ENCODE results near the gene CDC40.

CDC40 gene

DNA sequence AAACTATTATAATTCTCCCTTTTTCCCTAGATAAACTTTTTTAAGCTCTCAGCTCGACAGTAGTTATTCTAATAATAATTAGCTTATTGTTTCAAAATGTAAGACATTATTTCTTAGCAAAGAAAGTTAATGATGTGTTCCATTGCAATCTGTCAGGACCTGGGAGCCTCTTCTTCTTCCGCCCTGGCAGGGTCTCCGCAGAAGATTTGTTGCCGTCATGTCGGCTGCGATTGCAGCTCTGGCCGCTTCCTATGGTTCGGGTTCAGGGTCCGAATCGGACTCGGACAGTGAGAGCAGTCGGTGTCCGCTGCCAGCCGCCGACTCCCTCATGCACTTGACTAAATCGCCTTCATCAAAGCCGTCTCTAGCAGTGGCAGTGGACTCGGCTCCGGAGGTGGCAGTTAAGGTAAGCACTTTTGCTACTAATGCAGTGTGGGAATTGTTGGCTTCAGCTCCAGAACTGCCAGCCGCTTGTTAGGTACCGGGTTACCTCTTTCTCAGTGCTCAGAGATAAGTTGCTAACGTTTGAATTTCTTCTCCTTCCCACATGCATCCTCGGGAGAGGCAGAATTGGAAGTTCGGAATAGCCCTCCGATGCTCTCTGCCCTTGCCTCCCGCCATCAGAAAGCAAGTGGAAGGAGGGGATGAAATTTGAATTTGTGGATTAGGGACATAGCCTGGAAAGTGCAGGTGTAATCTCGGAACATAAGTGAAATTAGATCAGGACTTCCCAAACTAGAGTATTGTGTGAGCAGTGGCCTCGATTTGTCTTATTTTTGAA, at the start of gene CDC40:
Gene CDC40, plus strand, starts transcription at position 200 of the 781 bp plus-strand sequence. Its CDS starts 18 bp downstream, at position 218.
- DNase-seq (ENCODE audit: low read depth) = peak; percentile 38

DNA sequence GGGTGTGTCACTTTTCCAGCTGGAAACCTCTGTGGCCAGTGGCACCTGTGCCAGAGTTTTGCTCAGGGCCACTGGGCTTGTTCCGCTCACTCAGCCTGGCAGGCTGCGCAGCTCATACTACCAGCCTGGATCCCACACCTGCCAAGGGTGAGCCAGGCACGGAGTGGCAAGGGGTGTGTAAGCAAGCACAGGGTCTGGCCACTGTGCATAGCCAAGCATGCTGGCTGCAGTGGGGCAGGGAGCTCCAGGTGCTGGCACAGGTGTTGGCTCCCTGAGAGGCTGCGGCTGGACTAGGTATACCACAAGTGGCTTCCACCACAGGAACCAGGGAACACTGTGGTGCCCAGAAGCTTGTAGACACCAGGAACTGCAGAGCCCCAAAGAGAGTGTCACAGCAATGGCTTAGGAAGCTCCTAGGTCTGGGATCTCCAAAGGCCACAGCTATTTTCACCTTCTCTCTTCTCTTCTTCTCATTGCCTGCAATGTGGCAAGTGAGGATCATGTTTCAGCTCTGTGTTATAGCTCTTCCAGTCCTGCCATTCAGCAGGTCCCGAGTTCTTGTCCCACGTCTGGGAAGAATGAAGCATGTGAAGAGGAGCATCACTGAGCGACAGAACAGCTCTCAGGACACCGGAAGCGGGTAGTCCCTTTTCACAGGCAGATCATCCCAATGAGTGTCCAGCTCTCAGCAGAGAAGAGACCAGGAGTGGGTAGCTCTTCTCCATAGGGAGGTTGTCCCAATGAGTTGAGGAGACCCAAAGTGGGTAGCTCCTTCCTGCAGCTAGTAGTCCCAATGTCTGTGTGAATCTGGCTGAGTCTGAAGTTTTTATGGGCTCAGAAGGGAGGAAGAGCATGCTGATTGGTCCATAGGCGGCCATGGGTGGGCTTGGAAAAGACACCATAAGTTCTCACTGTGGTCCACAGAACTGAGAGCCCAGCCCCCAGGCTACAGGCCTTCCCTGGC, 42.0 kb upstream of the CDC40 start:
- no peak for DNase-seq (ENCODE audit: low read depth)

DNA sequence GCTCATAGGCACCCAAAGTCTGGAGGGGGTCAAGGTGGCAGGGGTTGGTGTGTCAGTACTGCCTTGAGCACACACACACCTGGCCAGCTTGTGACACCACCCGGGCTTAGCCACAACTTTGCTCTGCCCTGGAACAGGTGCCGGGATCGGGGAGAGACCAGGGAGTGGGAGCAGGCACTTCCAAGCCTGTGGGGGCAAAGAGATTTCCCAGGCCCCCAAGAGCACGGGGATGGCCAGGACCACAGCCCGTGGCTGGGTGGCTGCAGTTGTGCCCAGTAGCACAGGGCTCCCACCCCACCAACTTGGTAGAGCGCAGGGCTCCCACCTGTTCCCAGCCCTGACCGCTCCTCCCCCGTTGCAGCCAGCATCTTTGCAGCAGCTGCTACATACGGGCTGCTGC, 41.2 kb upstream of the CDC40 start:
- no peak for DNase-seq (ENCODE audit: low read depth)

DNA sequence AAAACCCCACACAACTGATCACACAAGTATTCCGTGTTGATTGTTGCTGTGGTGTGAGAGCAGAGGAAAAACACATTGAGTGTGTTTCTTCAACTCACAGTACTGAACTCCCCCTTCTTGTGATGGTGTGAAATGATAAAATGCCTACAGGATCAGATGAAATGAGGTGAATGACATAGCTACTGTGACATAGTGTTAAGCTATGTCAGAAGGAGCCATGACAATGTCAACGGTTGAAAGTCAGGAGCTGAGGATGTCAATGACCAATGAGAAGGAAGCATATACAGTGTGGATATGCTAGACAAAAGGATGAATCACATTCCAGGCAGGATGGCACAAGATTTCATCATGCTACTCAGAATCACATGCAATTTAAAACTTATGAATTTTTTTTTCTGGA, 39.6 kb upstream of the CDC40 start:
- DNase-seq (ENCODE audit: low read depth) = no peak

DNA sequence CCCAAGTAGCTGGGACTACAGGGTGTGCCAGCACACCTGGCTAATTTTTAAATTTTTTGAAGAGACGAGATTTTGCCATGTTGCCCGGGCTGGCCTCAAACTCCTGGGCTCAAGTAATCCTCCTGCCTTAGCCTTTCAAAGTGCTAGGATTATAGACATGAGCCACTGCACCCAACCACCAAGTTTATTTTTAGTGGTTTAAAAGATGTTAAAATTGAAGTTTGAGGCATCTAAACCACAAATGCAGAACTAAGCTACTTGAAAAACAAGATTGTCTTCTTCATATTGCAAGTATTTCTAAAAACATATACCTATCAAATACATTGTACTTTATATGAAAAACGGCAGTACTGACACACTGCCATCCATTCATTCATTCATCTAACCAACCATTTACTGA, 32.4 kb upstream of the CDC40 start:
- DNase-seq (ENCODE audit: low read depth) = no peak

DNA sequence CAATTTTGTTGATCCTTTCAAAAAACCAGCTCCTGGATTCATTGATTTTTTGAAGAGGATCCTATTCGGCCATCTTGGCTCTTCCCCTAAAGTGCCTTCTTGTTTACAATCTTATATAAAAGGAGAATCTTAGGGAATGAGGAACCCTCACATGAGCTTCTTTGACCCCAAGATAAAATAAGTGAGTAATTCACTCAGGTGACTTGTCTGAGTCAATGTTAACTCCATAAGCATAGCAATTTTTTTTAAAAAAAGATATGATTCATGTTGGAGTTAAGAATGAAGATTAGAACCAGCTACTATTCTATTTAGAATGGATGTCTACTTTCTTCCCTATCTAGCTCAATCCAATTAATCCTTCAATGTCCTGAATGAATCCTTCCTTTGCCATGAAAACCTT, 21.7 kb upstream of the CDC40 start:
- no peak for DNase-seq (ENCODE audit: low read depth)

DNA sequence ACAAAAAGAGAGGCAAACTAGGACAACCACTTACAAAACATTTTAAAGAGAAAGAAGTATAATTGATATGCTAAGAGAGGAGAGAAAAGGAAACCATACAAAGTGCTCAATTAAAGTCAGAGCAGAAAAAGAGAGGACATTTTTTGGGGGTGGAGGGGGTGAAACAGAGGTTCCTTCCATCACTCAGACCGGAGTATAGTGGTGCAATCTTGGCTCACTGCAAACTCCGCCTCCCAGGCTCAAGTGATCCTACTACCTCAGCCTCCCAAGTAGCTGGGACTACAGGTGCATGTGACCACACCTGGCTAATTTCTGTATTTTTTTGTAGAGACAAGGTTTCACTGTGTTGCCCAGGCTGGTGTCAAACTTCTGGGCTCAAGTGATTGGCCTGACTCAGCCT, 10.1 kb upstream of the CDC40 start:
- no peak for DNase-seq (ENCODE audit: low read depth)

DNA sequence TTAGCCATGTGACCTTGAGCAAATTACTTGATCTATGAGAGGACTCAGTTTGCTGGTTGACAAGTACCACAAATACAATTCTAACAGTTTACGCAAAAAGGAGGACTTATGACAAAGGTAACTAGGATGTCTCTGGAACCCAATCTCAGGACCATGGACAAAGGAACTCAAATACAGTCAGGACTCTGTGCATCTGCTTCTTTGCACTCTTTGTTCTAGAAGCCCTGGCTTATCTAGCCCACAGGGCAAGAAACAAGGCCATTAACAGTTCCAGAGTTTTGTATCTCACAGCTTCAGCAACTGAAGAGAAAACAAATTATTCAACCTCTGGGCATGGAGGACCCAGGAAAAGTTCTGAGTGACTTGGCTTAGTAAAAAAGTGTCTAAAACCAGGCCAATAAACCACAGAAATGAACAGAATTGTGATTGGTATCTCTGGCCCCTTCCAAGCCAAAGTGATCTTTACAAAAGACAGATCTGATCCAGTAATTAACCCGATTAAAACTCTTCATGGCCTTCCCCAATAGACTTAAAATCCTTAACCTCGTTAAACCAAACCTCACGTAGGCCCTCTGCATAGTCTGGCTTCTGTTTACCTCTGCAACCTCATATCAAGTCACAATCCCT, 6.6 kb upstream of the CDC40 start:
- no peak for DNase-seq (ENCODE audit: low read depth)

DNA sequence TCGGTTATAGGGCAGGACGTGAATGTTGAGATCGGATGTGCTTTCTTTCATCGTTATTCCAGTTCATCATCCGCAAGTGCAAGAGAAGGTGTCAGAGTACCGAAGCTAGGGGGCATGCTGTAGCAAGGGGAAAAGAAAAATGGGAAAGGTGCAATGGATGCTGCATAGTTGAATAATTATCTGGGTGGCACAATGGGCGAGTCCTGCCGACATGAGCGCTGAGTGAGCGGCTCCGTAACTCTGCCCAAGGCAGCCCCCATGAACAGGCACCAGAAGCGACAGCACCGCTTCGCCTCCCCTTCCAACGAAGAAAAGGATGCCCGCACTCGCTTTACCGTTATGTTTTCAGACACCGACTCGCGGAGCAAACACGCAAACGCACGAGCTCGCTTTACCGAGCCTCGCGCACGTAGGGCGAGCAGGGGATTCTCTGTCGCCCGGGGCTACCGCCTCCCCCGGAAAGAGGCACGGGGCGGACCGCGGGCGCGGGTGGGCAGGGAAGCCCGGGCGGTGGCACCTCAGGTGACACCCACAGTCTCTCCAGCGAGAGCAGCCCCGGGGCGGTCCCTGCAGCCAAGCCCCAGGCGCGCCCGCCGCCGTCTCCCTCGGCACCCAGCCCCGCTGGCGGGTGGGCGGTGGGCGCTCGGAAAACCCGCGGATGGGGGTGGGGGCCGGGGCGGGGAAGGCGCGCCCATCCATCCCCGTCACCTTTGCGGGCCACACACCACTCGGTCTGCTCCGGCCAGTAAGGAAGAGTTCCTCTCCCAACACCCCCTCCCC, 1.4 kb upstream of the CDC40 start:
- DNase-seq (ENCODE audit: low read depth) = no peak

DNA sequence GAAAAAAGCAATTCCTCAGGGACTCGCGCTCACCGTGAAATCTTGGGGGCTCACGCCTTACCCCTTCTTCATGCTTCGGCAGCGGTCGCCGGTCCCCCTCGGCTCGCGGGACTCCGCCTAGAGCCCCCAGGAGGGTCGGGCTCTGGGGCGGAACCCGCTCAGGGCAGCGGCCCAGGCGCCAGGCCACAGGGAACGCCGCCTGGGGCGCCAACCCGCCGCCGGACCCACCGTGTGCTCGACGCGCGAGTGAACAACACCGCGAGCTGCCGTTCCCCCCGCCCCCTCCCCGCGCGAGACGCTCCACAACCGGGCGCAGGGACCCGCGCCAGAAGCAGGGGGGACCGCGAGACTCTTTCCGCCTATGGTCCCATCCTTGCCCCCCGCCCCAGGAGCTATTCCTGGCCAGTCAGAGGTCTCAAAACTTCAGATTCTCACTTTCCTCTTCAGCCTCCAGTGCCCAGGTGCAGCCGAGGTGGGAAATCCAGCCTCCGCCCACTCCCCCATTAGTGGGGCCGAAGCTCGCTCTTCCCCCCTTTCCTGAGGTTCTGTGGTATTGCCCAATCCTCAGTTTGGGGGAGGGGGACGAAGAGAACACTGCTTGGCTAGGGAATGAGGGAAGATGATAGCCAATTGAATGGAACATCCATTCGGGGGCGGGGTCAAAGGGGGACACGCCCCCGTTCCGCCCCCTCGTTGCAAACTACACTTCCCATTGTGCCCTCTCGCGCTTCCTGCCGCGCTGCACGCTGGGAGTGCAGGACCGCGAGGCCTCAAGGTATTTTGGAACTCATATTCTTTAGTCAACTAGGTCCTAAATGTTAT, 610 bp upstream of the CDC40 start, which contains the start of gene WASF1:
Gene WASF1, minus strand, starts transcription at position 265 of the 822 bp plus-strand sequence. CDS start 52,069 bp downstream, outside the sequence.
- peak; percentile 84 for DNase-seq (ENCODE audit: low read depth)

DNA sequence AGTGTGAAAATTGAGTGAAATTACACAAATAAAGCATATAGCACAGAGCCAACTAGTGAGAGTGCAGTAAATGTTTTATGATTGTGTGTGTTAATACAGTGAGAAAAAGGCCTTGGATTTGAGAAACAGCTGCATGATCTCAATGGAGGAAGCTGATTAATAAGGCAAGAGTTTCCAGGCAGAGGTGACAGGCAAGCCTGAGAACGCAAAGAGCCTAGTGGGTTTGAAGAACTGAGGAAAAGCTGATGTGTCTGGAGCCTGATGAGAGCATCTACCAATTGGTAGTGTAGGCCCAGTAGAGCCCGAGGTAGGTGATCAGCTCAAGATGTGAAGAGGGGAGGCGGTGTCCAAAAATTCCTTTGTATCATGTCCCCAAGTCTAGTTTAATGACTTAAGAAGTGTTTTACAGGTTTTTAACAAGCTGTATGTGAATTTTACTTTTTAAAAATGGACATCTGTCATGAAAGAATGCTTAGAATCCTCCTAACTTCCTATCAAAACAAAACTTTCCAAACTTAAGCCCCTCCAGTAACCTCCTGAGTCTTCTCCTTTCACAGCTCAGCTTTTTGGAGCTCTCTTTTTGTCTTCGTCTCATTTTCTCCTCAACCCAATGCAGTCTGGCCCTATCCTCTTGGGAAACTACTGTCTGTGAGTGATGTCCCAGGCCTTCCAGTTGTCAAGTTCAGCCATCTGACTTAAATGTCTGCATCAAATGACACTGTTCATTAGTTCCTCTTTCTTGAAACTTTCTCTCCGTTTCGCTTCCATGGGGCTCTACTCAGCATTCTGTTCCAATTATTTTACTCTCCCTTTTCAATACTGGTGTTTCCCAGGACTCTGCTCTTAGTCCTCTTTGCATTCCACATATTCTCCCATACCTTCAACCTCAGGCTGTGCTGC, 1.2 kb downstream of the CDC40 start:
- no peak for DNase-seq (ENCODE audit: low read depth)

DNA sequence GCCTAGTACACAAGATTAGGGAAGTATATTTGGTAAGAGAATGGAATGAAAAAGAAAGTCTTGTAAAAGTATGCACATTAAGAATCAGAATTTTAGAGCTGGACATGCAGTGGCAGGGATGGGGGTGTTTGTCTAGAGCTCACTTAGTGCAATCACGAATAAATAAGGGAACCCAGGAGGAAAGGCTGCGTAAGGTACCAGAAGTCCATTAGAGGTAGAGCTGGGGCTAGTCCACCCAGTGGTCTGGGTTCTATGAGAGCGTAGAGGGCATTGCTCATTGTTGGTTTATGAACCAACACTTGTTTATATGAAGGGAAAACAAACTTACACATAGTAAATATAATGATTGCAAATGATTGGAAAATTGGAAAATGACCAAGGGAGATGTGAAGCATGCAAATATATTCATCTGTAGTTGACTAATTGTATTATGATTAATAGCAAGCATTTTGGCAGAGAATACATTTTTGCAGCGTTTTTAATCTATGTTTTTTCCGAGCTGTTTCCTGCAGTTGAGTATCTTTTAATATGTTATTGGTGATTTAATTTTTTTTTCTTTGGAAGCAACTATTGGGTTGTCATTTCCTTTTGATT, 3.2 kb downstream of the CDC40 start:
- DNase-seq (ENCODE audit: low read depth) = no peak

DNA sequence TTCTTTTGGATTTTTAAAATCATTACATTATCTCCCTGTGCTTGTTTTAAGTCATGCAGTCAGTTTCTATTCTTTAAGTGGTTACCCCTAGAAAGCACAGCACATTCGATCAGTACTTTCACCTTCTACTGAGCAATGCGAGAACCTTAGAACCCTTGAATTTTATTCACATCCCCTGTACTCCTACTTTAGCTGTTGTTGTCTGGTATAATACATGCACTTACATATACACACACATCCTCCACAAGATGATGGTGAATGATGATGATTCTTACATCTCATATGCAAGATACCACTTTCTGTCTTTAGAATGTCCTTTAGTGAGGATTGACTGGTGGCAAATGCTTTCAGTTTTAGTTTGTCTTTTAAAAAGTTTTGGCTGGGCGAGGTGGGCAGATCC, 5.7 kb downstream of the CDC40 start:
- no peak for DNase-seq (ENCODE audit: low read depth)

DNA sequence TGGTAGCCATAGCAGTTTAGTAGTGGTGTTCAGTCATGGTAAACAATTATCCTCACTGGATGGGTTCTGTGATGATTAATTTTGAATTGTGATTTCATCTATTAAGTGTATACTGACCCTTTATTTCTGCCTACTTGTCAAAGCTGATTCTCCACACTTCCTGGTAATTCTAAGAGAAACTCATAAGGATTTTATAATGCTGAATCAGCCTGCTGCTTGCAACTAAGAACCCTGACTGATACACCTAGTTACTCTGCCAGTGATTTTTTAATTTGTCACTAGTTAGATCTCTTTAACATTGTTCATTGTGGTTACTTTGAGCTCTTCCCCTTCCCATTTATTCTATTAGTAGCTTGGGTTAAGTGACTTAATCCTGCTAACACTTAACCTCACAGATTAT, 8.6 kb downstream of the CDC40 start:
- DNase-seq (ENCODE audit: low read depth) = no peak

DNA sequence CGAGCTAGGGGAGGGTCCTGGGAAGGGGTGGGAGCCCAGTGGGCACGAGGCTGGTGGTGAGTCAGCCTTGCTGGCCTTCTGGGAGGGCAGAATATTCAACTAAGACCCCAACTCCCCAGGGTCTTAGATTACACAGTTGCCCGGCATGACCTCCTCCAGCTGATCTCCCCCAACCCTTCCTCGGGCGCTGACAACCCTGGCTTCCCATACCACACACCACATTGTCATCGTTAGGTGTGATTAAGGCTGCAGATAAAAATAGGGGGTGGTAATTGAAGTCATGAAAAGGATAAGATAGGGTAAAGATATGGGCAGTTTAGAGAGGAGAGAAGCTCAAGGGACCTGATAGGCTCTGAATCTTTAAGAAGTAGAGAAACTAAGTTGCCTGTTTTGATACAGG, 10.5 kb downstream of the CDC40 start:
- no peak for DNase-seq (ENCODE audit: low read depth)

DNA sequence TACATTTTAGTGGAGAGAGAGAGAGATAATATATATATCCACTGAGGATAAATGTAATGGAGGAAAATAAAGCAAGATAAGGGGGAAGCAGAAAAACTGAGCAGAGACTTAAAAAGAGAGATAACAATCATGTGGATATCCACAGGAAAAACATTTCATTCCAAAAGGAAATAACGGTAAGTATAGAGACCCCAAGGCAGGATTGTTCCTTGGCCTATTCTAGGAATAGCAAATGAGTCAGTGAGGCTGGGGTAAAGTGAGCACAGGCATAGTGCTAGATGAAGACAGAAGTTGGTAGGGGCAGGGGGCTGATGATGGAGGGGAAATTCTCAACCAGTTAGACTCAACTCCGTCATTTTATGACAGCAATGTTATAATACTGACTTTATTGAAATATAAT, 11.2 kb downstream of the CDC40 start:
- no peak for DNase-seq (ENCODE audit: low read depth)

DNA sequence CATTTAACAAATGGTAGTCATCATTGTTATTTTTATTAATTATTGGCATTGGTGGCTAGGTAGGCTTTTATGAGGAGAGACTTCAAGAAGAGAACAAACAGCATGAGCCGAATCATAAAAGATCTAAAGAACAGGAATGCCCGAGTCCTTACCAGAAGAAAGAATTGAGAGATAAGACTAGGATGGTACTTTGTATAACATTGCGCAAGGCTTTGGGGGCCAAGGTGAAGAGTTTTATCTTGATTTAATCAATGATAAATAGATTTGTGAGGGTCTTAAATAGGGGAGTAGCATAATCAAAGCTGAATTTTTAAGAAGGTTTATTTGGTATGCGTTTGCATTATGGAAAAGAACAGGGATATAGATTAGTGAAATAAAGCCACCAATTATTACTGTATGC, 15.4 kb downstream of the CDC40 start:
- no peak for DNase-seq (ENCODE audit: low read depth)

DNA sequence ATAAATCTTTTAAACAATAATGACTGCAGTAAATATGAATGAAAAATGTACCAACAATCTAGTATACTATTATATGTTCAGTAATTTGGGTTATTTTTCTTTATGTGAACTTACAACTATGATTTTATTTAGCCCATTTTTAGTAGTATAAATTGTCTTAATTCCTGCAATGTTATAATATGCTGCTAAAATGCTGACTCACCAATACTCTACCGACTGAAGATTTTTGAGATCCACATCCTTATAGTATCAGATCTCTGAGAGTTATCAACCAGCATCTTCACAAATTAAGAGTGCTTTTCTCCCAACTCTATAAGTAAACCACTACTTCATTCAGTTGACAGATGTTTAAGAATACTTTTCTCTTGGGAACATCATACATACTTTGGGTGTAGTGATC, 16.6 kb downstream of the CDC40 start:
- DNase-seq (ENCODE audit: low read depth) = no peak

DNA sequence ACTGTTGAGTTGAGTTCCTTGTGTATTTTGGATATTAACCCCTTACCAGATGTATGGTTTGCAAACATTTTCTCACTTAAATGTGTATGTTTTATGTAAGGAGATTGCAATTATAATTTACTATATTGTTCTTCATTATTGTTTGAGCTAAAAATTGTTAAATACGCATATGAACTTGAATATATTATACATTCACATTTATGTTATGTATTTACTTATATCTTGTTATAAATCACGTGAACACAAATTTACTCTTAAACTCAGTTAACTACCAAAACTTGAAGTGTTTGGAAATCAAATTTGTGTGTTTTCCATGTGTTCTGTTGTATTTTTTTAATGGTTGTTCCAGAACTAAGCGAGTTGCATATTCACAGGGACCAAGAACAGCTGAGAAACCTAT, 18.3 kb downstream of the CDC40 start:
- DNase-seq (ENCODE audit: low read depth) = no peak
